Measurements from ENCODE around the gene ADAT1.
A peak's percentile ranks its signal among the peaks of the same experiment; 100 is the strongest.

Gene ADAT1

DNA sequence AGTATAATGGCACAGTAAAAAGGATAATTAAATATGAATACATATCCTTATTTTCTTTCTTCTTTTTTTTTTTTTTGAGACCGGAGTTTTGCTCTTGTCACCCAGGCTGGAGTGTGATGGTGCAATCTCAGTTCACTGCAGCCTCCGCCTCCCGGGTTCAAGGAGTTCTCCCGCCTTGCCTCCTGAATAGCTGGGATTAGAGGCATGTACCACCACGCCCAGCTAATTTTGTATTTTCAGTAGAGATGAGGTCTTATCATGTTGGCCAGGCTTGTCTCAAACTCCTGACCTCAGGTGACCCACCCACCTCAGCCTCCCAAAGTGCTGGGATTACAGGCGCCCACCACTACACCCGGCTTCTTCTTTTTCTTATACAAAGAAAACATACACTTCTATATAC is 44.9 kb downstream of the ADAT1 start:
- no peak overlapping the region for H3K4me3 ChIP-seq (ENCODE audit: low read depth, low read length)

DNA sequence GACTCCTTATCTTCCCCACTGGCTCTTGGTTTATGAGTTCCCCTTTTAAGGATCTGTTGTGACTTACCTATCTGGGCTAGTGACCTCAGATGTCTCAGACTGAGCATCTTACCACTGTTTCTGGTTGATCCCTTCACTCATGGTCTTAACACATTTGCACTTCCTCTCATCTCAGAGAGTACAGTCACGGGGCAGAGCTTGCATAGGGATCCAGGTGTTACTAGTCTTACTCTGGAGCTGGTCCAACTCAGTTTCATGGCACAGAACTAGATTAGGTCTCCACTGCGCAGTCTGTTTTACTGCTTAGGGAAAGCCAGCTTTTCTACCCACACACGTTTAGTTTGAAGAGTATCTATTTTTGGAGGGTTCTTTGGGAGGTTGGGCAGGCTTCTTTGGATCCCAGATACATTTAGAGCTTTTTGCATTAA is 46.7 kb downstream of the ADAT1 start:
- H3K4me3 ChIP-seq (ENCODE audit: low read depth, low read length), result no peak overlapping the region

GRCh38 chr16:75575958-75576357 is 47.1 kb downstream of the ADAT1 start:
- no peak overlapping the region for H3K4me3 ChIP-seq (ENCODE audit: low read depth, low read length)

DNA sequence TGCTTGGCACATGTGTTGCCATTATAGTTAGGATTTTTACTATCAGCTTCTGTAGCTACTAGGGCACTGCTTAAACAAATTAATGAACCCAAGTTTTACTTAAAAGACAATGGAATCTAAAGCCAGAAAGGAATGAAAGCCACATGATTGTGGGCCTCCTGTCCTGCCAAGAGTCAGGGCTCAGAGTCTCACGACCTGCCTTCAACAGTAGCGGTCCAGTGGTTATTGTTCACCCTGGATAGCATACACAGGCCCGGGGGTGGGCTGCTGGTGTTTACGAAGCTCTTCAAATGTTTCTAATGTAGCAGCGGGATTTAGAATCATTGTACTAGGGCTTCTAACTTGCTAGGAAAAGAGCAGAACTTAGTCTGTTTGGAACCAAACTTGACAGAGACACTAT is 49.1 kb downstream of the ADAT1 start:
- no peak overlapping the region for H3K4me3 ChIP-seq (ENCODE audit: low read depth, low read length)

DNA sequence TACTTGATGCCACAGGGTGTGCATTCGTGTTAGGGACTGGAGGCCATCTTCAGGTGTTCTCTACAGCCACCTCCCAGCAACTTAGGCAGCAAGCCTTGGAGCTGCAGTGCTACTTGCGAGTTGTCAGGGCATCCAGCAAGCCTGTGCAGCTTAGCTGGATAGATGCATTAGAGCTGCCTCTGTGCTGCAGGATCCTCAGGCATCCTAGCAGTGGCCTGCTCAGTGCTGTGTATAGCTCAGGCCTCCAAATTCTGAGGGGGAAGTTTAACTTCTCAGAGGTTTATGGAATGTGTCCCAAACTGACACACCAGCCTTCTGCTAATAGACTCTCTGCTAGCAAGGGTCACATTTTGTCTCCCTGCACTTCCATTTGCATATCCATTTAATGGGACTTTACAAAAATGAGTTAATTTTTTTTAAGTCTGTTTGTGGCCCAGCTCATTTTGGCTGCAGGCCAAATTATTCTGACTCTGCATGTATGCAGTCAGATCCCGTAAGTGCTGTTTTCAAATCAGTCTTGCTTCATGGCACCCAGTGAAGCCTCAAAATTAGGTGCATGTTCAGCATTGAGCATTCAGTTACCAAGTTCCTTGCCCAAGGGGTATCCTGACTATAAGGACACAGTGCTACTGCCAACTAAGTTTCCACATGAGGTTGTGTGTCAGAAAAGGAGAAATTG is 50.1 kb downstream of the ADAT1 start:
- no peak overlapping the region for H3K4me3 ChIP-seq (ENCODE audit: low read depth, low read length)

DNA sequence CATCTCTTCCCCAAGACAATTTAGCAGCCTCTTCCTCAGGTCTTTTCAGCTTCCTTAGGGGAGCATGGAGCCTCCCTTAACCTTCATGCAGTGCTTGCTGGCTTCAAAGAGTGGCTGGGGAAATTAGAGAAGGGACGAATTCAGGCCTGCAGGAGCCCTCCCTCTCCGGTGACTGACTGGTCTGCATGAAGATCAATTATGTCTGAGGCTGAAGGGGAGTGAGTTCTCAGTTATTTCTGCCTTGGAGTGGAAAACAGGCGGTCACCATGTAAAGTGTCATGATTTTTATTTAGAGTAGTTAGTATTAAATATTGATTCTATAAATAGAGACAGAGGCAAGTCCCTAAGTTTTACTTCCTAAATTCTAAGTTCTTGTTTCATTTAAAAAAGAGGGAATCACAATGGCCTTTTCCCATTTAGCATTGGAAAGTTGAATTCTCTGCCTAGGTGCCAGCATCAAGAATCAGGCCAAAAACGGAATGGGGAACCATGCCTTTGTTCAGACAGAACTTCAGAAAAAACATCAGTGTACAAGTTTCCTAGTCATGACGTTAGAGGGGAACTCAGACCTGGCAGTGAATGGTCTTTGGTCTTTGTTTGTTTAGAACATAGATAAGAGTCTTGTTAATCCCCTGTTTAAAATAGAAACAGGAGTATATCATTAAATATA is 52.5 kb downstream of the ADAT1 start:
- no peak overlapping the region for H3K4me3 ChIP-seq (ENCODE audit: low read depth, low read length)

DNA sequence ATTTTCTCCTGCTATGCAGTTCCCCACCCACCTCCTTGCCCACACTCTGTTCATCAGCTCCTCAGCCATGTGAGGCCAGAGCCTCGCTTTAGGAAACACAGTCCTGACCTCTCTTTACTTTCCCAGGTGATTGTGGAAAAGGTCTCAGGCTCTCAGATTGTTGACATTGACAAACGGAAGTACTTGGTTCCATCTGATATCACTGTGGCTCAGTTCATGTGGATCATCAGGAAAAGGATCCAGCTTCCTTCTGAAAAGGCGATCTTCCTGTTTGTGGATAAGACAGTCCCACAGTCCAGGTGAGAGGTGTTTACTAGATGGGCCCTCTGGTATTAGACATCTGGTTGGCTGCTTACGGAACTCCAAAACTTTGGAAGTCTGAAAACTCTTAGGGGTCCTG is 55.2 kb downstream of the ADAT1 start:
- H3K4me3 ChIP-seq (ENCODE audit: low read depth, low read length), result no peak overlapping the region

DNA sequence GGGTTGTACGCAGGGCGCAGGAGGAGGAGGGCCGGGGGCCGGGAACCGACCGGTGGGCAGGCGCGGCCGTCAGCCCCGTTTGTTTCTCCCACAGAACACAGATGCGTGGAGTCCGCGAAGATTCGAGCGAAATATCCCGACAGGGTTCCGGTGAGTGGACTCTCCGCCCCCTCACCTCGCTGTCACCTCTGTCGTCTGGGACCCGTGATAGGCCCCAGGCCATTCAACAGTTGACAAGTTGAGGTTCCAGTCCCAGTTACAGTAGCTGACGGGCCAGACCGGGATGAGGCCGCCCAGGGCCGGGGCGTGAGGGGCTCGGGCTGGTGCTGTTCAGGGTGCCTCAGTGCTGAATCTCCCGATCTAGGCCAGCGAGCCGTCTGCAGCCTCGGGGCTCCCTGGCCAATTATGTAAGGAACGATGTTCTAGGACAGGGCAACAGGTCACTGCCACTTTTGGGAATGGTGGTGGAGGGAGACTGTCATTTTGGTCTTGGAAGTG is 56.3 kb downstream of the ADAT1 start:
- peak overlapping the region; percentile 91 for H3K4me3 ChIP-seq (ENCODE audit: low read depth, low read length)

DNA sequence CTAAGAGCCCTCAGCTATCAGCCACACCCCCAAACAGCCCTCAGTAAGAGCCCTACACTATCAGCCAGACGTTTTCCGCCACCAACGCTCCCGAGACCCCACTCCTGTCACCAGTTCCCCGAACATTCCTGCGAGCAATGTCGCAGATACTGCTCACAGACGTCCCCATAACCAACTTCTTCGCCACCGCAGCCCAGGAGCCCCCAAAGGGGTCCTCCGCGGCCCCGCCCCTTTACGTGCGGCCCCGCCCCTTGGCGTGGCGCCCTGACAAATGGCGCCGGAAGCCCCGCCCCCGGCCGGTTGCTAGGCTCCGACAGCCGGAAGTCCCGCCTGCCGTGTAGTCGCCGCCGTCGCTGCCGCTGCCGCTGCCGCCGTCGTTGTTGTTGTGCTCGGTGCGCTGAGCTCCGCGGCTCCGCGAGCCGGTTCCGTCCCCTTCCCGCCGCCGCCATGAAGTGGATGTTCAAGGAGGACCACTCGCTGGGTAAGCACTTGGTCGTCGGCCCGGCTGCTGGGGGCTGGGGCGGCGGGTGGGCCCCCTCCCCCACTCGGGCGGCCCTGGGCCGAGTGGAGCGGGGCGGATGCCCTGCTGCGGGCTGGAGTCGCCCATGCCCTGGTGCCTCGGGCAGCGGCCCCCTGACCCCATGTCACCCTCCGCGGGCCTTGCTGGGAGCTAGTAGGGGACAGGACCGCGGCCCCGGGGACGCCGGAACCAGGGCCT is 56.9 kb downstream of the ADAT1 start, which contains the start of gene GABARAPL2:
Gene GABARAPL2 (plus strand): TSS at position 340 of the 718 bp plus-strand sequence. CDS start 108 bp downstream, at position 448.
- H3K4me3 ChIP-seq (ENCODE audit: low read depth, low read length), result peak within 1 kb of the TSS; percentile 91

DNA sequence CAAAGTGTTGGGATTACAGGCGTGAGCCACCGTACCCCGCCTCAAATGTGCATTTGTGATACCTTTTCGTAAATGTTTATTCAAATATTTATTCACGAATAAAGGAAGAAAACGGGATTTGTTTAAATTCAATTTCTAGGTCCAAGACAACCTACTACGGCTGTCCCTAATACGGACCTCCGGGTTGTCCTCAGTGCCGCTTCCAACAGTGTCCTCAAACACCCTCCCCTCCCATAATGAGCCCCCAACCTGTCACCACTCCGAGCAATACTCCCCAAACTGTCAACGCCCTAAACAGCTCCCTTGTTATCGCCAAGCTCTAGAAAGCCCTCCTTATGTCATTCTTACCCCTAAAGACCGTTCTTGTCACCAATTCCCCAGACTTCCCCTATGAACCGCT is 57.4 kb downstream of the ADAT1 start:
- peak overlapping the region; percentile 91 for H3K4me3 ChIP-seq (ENCODE audit: low read depth, low read length)

DNA sequence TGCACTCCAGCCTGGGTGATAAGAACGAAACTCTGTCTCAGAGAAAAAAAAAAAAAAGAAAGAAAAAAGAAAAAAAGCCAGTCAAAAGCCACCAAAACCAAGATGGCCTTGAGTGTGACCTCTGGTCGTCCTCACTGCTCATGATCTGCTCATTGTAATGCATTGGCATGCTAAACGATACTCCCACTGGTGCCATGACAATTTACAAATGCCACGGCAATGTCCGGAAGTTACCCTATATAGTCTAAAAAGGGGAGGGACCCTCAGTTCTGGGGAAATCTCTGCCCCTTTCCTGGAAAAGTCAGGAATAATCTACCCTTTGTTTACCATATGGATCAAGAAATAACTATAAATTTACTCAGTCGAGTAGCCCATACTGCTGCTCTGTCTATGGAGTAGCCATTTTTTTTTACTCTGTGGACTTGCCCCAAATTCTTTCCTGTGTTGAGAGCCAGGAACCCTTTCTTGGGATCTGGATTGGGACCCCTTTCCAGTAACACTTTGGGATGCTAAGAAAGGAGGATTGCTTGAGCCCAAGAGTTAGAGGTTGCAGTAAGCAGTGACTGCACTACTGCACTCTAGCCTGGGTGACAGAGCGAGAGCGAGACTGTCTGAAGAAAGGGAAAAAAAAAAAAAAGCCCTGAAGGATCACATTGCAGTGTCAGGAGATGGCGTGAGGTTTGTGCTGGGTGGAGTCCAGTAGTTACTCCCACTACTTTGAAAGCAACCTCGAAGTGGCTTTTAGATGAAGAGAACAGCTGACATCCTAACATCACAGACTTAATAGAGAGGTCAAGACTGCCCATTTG is 63.3 kb downstream of the ADAT1 start:
- H3K4me3 ChIP-seq (ENCODE audit: low read depth, low read length), result no peak overlapping the region

DNA sequence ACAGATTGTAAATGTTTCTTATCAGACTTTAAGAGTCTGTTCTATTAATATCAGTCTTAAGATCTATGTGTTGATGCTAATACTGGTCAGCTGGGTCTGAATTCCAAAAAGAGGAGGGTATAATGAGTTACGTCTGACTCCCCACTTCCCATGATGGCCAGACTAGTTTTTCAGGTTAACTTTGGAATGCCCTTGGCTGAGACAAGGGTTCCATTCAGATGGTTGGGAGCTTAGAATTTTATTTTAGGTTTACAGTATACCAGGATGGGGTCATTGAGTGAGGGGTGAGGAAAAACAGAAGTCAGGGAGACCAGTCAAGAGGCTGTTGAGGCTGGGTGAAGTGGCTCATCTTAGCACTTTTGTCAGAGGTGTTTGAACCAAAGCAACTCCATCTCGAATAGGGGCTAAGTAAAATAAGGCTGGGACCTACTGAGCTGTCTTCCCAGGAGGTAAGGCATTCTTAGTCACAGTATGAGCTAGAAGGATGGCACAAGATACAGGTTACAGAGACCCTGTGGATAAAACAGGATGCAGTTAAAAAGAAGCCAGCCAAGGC is 64.2 kb downstream of the ADAT1 start:
- H3K4me3 ChIP-seq (ENCODE audit: low read depth, low read length), result no peak overlapping the region

DNA sequence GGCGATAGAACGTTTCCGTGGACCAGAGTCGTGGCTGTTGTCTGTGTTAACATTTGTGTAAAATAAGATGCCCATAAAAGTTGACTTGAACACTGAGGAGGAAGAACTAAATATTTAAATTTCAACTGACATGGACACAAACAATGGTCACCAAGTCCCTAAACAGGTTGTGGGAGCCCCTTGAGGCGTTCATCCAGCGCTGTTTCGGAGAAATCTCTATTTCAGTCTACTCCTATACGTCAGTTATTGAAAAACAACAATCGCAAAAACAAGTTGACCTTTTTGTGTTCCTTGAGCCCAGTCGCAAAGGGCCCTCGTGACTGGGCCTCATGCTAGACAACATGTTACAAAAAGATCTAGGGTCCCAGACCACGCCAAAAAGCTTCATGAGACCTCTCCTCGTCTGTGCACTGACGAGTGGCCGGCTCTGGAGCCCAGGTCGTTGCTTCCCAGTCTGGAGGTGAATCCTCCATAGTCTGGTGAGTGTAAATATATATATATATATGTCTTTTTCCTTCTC is 66.6 kb downstream of the ADAT1 start:
- peak overlapping the region; percentile 10 for H3K4me3 ChIP-seq (ENCODE audit: low read depth, low read length)

DNA sequence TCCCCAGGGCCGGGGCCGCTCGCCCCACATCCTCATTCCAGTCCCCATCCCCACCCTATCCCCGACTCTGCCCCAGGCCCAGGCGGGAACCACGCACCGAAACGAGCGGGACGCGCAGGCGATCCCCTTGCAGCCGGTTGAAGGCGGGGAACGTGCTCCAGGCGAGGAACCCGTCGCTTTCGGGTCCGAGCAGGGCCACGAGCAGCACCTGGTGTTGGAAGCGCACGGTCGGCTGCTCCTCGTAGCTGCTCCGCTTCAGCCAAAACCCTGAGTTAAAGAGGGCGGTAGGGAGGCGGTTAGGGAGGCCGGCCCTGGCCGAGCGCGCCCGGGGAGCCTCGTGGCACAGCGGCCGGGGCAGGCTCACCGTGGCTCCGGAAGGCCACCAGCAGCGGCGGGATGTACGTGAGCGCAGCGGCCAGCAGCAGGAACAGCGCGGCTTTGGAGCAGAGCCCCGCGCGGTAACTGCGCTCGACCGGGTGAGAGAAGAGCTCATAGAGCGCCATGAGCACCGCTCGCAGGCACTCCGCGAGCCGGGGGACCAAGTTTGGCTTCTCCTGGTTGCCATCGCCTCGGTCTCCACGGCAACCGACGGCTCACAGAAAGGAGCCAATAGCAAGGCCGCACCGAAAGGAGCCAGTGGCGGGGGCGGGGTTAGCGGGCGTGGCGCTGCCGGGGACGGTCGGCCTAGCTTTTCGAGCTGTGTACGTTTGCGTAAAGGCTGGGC is 67.2 kb downstream of the ADAT1 start, which contains the start of gene TMEM231:
Gene TMEM231 (minus strand): TSS at position 546 of the 724 bp plus-strand sequence. CDS start 43 bp downstream, at position 503.
- H3K4me3 ChIP-seq (ENCODE audit: low read depth, low read length), result peak within 1 kb of the TSS; percentile 76

- peak overlapping the region; percentile 76 for H3K4me3 ChIP-seq (ENCODE audit: low read depth, low read length)
Observed at GRCh38 chr16:75555213-75555706, 67.8 kb downstream of the ADAT1 start.

- no peak overlapping the region for H3K4me3 ChIP-seq (ENCODE audit: low read depth, low read length)
Observed at GRCh38 chr16:75552951-75553350, 70.1 kb downstream of the ADAT1 start.

DNA sequence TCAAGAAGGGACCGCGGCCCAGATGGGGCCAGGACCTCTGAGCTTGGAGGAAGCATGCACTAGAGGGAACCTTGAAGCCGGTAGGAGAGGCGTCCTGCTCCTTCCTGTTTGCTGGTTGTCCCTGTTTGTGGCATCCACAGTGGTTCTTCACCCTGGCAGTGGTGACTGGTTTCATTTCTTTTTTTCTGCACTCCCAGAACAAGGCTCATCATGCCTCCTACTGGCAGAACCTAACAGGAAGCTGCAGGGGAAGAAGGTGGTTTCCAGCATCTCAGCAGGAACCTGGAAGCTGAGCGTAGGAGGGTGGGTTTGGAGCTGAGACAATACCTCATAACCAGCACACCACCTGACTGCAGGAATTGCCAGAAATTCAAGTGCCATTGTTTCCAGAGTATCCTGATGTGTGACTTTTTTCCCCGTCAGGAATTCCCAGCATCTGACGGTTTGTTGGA is 72.8 kb downstream of the ADAT1 start:
- H3K4me3 ChIP-seq (ENCODE audit: low read depth, low read length), result no peak overlapping the region
